IMR-90 (cell line): ENCODE data around the gene OTUD4. TPM values are rescaled to one million over a fixed set of nuclear protein-coding genes. Genes with fewer than 3 reads are reported as not detected.

Experiments used
- ATAC-seq: fragments of 200-7000 bp; cut with Tn5 transposase; 2 replicates; pipeline ENCODE4 v1.9.1; 2020; ENCODE audit warnings: low read depth, mild to moderate bottlenecking, moderate library complexity
- BruUV-seq: library from RNA; stranded (reverse); fragments of 400-500 nt; replicated peaks from 2 replicates; lab custom pipeline; 2021; lab: Mats Ljungman, UMichigan
- CTCF ChIA-PET: fragments of 300-600 bp; formaldehyde crosslinking; extraction: SDS; loops from one replicate; lab custom pipeline; 2021; ENCODE audit warnings: antibody characterized with exemption; lab: Yijun Ruan, JAX
- POLR2A ChIA-PET: fragments of 300-600 bp; sonication (Branson Sonifier 250); formaldehyde crosslinking; loops from one replicate; lab custom pipeline; 2022; ENCODE audit warnings: antibody characterized with exemption; ENCODE audit not compliant: unreplicated experiment; lab: Charles Lee
- DNase-seq: peaks from one replicate; pipeline ENCODE4 v3.0.0; 2013
- H2AFZ ChIP-seq: replicated peaks from 2 replicates; pipeline ENCODE3; 2013; ENCODE audit warnings: low read length, mild to moderate bottlenecking; ENCODE audit not compliant: poor library complexity
- H2AK5ac ChIP-seq: 2 replicates; pipeline ENCODE4 v1.6.1; 2013; ENCODE audit warnings: low read depth, low read length, inconsistent platforms
- H2AK9ac ChIP-seq: replicated peaks from 2 replicates; pipeline ENCODE3; 2013; ENCODE audit warnings: mild to moderate bottlenecking, low read depth, low read length, moderate library complexity; ENCODE audit not compliant: poor library complexity
- H2BK120ac ChIP-seq: 2 replicates; pipeline ENCODE4 v1.6.1; 2013; ENCODE audit warnings: low read depth, low read length, inconsistent platforms
- H2BK15ac ChIP-seq: 3 replicates; pipeline ENCODE4 v1.6.1; 2013; ENCODE audit warnings: low read depth, low read length, inconsistent platforms
- H2BK20ac ChIP-seq: 2 replicates; pipeline ENCODE4 v1.6.1; 2013; ENCODE audit warnings: low read depth, mild to moderate bottlenecking, inconsistent platforms, low read length, moderate library complexity
- H2BK5ac ChIP-seq: 2 replicates; pipeline ENCODE4 v1.6.1; 2013; ENCODE audit warnings: mild to moderate bottlenecking, low read depth, low read length, inconsistent platforms; ENCODE audit not compliant: poor library complexity, severe bottlenecking
- H3K14ac ChIP-seq: replicated peaks from 2 replicates; pipeline ENCODE4 v1.6.1; 2013; ENCODE audit warnings: low read depth, low read length, inconsistent platforms
- H3K18ac ChIP-seq: 2 replicates; pipeline ENCODE4 v1.6.1; 2013; ENCODE audit warnings: low read depth, low read length, control low read depth
- H3K23ac ChIP-seq: 2 replicates; pipeline ENCODE4 v1.6.1; 2013; ENCODE audit warnings: low read depth, low read length, inconsistent platforms
- H3K27ac ChIP-seq: 2 replicates; pipeline ENCODE4 v1.5.1; 2013; ENCODE audit warnings: mild to moderate bottlenecking, control low read depth, low read length; ENCODE audit not compliant: insufficient read depth
- H3K27me3 ChIP-seq: 2 replicates; pipeline ENCODE4 v1.6.1; 2013; ENCODE audit warnings: low read length; ENCODE audit not compliant: control insufficient read depth, insufficient read depth
- H3K36me3 ChIP-seq: 2 replicates; pipeline ENCODE4 v1.6.1; 2013; ENCODE audit warnings: low read length, mixed read lengths; ENCODE audit not compliant: control insufficient read depth, insufficient read depth
- H3K4ac ChIP-seq: 2 replicates; pipeline ENCODE4 v1.6.1; 2013; ENCODE audit warnings: low read depth, low read length, inconsistent platforms
- H3K4me1 ChIP-seq: 2 replicates; pipeline ENCODE4 v1.6.1; 2013; ENCODE audit warnings: low read length, mixed read lengths; ENCODE audit not compliant: control insufficient read depth, insufficient read depth
- H3K4me2 ChIP-seq: 2 replicates; pipeline ENCODE4 v1.6.1; 2013; ENCODE audit warnings: low read depth, mild to moderate bottlenecking, control low read depth, low read length, moderate library complexity
- H3K4me3 ChIP-seq: 2 replicates; pipeline ENCODE4 v1.5.1; 2013; ENCODE audit warnings: low read depth, mild to moderate bottlenecking, control low read depth, low read length, moderate library complexity; ENCODE audit not compliant: insufficient read depth
- H3K56ac ChIP-seq: 2 replicates; pipeline ENCODE4 v1.6.1; 2013; ENCODE audit warnings: low read length, inconsistent platforms; ENCODE audit not compliant: insufficient read depth; ENCODE audit errors: extremely low read depth
- H3K79me1 ChIP-seq, 2 experiments: 2 replicates each; pipeline ENCODE4 v1.6.1; 2013; ENCODE audit warnings: low read length in 2 of 2, inconsistent platforms in 1 of 2, low read depth in 1 of 2
- H3K9ac ChIP-seq: 2 replicates; pipeline ENCODE4 v1.6.1; 2013; ENCODE audit warnings: low read depth, low read length, control low read depth
- H3K9me1 ChIP-seq: 2 replicates; pipeline ENCODE4 v1.6.1; 2013; ENCODE audit warnings: low read length, inconsistent platforms; ENCODE audit not compliant: insufficient read depth
- H3K9me3 ChIP-seq: 2 replicates; pipeline ENCODE4 v1.6.1; 2013; ENCODE audit warnings: low read length; ENCODE audit not compliant: control insufficient read depth, insufficient read depth
- H4K20me1 ChIP-seq: 2 replicates; pipeline ENCODE4 v1.6.1; 2013; ENCODE audit warnings: low read length, inconsistent platforms; ENCODE audit not compliant: insufficient read depth
- H4K5ac ChIP-seq: 2 replicates; pipeline ENCODE4 v1.6.1; 2013; ENCODE audit warnings: mild to moderate bottlenecking, low read depth, low read length, control low read depth
- H4K8ac ChIP-seq, 2 experiments: 2 replicates each; pipeline ENCODE4 v1.6.1; 2013; ENCODE audit warnings: low read depth in 2 of 2, low read length in 2 of 2, control low read depth in 1 of 2, inconsistent platforms in 1 of 2
- H4K91ac ChIP-seq: 2 replicates; pipeline ENCODE4 v1.6.1; 2013; ENCODE audit warnings: low read depth, low read length, inconsistent platforms; ENCODE audit not compliant: insufficient read depth
- BHLHE40 ChIP-seq: fragments of 150-350 bp; IDR thresholded peaks from 2 replicates; pipeline ENCODE4 v1.6.1; 2016; ENCODE audit warnings: mild to moderate bottlenecking, low read depth, low read length
- CEBPB ChIP-seq: IDR thresholded peaks from 2 replicates; pipeline ENCODE4 v1.6.1; 2012; ENCODE audit warnings: low read depth, low read length, improper control_type of control experiment
- CHD1 ChIP-seq: IDR thresholded peaks from 2 replicates; pipeline ENCODE4 v1.6.1; 2012; ENCODE audit warnings: low read depth, low read length, improper control_type of control experiment
- FOS ChIP-seq: fragments of 150-350 bp; IDR thresholded peaks from 2 replicates; pipeline ENCODE4 v1.6.1; 2016; ENCODE audit warnings: low read depth, low read length
- MAFK ChIP-seq: IDR thresholded peaks from 2 replicates; pipeline ENCODE4 v1.6.1; 2012; ENCODE audit warnings: low read depth, low read length, improper control_type of control experiment
- MAZ ChIP-seq: IDR thresholded peaks from 2 replicates; pipeline ENCODE4 v1.6.1; 2012; ENCODE audit warnings: low read depth, mild to moderate bottlenecking, low read length, improper control_type of control experiment, moderate library complexity, borderline replicate concordance
- MXI1 ChIP-seq: IDR thresholded peaks from 2 replicates; pipeline ENCODE4 v1.6.1; 2012; ENCODE audit warnings: low read depth, mild to moderate bottlenecking, low read length, moderate library complexity, borderline replicate concordance
- POLR2A ChIP-seq: IDR thresholded peaks from 2 replicates; pipeline ENCODE4 v1.6.1; 2012; ENCODE audit warnings: mild to moderate bottlenecking, low read depth, low read length
- RAD21 ChIP-seq: IDR thresholded peaks from 2 replicates; pipeline ENCODE4 v1.6.1; 2012; ENCODE audit warnings: low read length, improper control_type of control experiment
- RCOR1 ChIP-seq: IDR thresholded peaks from 2 replicates; pipeline ENCODE4 v1.6.1; 2012; ENCODE audit warnings: mild to moderate bottlenecking, low read length, improper control_type of control experiment; ENCODE audit not compliant: insufficient replicate concordance
- RFX5 ChIP-seq: IDR thresholded peaks from 2 replicates; pipeline ENCODE4 v1.8.0; 2012; ENCODE audit warnings: low read depth, mild to moderate bottlenecking, low read length, moderate library complexity
- WGBS, 2 experiments: methylation state at CpG; one replicate each; pipeline versions ENCODE4 v1.1.5 to v1.1.7; 2013; ENCODE audit warnings: missing lambda C conversion rate in 2 of 2; ENCODE audit not compliant: insufficient read length in 1 of 2; ENCODE audit errors: extremely low coverage in 2 of 2; 5-methylcytosine and 5-hydroxymethylcytosine counted together
- dilution Hi-C: fragments of 300-500 bp; cut with HindIII; formaldehyde crosslinking; loops from one replicate; pipeline ENCODE4 v1.14.3; 2018; ENCODE audit warnings: low sequenced_read_pairs; ENCODE audit not compliant: unreplicated experiment
- in situ Hi-C: fragments of 300-500 bp; cut with MboI; formaldehyde crosslinking; loops from 3 replicates; pipeline ENCODE4 v1.14.3; 2019; ENCODE audit warnings: low sequenced_read_pairs, inconsistent platforms, mixed read lengths
- intact Hi-C: fragments of 100-400 bp; cut with micrococcal nuclease; formaldehyde crosslinking; loops from 2 replicates; pipeline ENCODE4 v1.10.0; 2022
- polyA plus RNA-seq, 3 experiments: library from polyadenylated mRNA; depleted of rRNA; stranded (reverse); fragments of >200 nt; gene quantifications; 2 replicates each; pipeline ENCODE4 v1.2.3, GENCODE V29; 2012; ENCODE audit warnings: low replicate concordance in 1 of 3
- total RNA-seq: library from RNA; depleted of rRNA; stranded (reverse); fragments of >200 nt; gene quantifications from 2 replicates; pipeline ENCODE4 v1.2.3, GENCODE V29; 2012
- TF ChIP-seq, protein P1 (sequence below): fragments of 150-350 bp; IDR thresholded peaks from 2 replicates; pipeline ENCODE4 v1.6.1; 2017; ENCODE audit warnings: mild to moderate bottlenecking, antibody characterized with exemption, low read length, low read depth
- TF ChIP-seq, protein P2 (sequence below): fragments of 150-350 bp; IDR thresholded peaks from 2 replicates; pipeline ENCODE4 v1.6.1; 2016; ENCODE audit warnings: low read depth, mild to moderate bottlenecking, low read length, moderate library complexity, borderline replicate concordance
- TF ChIP-seq, protein P3 (sequence below): conservative IDR thresholded peaks from 2 replicates; pipeline ENCODE4 v1.5.1; 2012; ENCODE audit warnings: mild to moderate bottlenecking, low read depth, low read length, improper control_type of control experiment

The OTUD4 gene
- total and polyA plus RNA-seq, 2 of the 4 experiments (the other 2 are of a cell fraction) = 11.0 to 12.4 TPM

DNA sequence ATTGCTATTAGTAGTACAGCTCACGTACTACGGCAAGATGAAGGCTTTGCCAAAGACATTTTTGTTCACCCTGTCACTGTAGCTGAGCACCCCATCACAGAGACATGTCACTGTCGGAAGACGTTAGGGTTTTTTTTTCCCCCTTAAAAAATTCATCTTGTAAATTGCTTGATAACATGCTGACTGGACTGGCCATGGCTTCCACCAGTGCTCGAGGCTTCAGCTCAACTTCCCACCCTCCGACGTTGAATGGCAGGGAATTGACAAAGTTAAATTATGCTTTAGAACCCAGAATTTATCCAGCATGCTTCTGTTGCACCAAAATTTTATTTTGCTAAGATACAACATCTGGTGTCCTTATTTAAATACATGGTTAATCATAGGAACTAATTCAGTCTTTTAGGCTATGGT lies 707 bp upstream of the OTUD4 start:
- peak overlapping the region; percentile 78 for H3K9ac ChIP-seq
- H3K18ac ChIP-seq = no peak overlapping the region
- H3K4me1 ChIP-seq = no peaks in the 10 kb centered on the region; the same call in 1 of the 2 replicates
- peak overlapping the region; percentile 91 for H3K4me2 ChIP-seq
- H2BK20ac ChIP-seq = no peak overlapping the region
- ChIA-PET CTCF (interaction anchor here (0.6 to 1.3 kb wide), 2 partner anchors 28 to 712 kb away, joined by 3 to 4 read pairs; no protein-coding TSS in a partner anchor), POLR2A (no interaction called here)
- H3K36me3 ChIP-seq = no peaks in the 10 kb centered on the region
- peaks cover 3 to 7% of the 10 kb centered on the region in 2 experiments; a peak in 2 of 4 replicates for H3K79me1 ChIP-seq
- peak overlapping the region; percentile 75 for H2AK5ac ChIP-seq
- peak overlapping the region; percentile 31; the same call in 1 of the 2 replicates for H3K27ac ChIP-seq
- dilution Hi-C loops = no loop called here
- peak overlapping the region; percentile 44 for H3K23ac ChIP-seq
- no peaks in the 10 kb centered on the region; the same call in 1 of the 2 replicates for H3K27me3 ChIP-seq
- ATAC-seq = no peak
- H2BK15ac ChIP-seq = no peak overlapping the region
- in situ Hi-C loops = no loop called here
- H2BK120ac ChIP-seq = no peak overlapping the region
- no peak for DNase-seq
- H4K5ac ChIP-seq = peak overlapping the region; percentile 58
- no peaks in the 10 kb centered on the region for H3K9me3 ChIP-seq
- H2AK9ac ChIP-seq = peak overlapping the region; percentile 88
- peak overlapping the region; percentile 97 for H2AFZ ChIP-seq
- peak overlapping the region; percentile 31; the same call in 1 of the 2 replicates for H3K4ac ChIP-seq
- 0% methylated on average over 3 of the region's 7 CpGs; no CpG with 5 or more reads in 1 of the 2 experiments for WGBS, 2 experiments
- H4K91ac ChIP-seq = peak overlapping the region; percentile 31
- no TSS peak for BruUV-seq
- peak overlapping the region; percentile 59 for H2BK5ac ChIP-seq
- H3K14ac ChIP-seq = peak overlapping the region; percentile 55; the same call in 1 of the 2 replicates
- H4K8ac ChIP-seq = peak overlapping the region; percentile 75 to 87
- H3K4me3 ChIP-seq = peak overlapping the region; percentile 77
- peak overlapping the region; percentile 47 for H3K56ac ChIP-seq
- TF ChIP-seq CHD1 = no peak
- no peak for TF ChIP-seq BHLHE40
- TF ChIP-seq CEBPB = no peak
- no peak for TF ChIP-seq RFX5
- TF ChIP-seq POLR2A = no peak
- no peak for TF ChIP-seq MAFK
- TF ChIP-seq RCOR1 = no peak
- TF ChIP-seq, protein P1, sequence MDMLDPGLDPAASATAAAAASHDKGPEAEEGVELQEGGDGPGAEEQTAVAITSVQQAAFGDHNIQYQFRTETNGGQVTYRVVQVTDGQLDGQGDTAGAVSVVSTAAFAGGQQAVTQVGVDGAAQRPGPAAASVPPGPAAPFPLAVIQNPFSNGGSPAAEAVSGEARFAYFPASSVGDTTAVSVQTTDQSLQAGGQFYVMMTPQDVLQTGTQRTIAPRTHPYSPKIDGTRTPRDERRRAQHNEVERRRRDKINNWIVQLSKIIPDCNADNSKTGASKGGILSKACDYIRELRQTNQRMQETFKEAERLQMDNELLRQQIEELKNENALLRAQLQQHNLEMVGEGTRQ = no peak
- TF ChIP-seq, protein P2, sequence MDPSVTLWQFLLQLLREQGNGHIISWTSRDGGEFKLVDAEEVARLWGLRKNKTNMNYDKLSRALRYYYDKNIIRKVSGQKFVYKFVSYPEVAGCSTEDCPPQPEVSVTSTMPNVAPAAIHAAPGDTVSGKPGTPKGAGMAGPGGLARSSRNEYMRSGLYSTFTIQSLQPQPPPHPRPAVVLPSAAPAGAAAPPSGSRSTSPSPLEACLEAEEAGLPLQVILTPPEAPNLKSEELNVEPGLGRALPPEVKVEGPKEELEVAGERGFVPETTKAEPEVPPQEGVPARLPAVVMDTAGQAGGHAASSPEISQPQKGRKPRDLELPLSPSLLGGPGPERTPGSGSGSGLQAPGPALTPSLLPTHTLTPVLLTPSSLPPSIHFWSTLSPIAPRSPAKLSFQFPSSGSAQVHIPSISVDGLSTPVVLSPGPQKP = no peak
- no peak for TF ChIP-seq MAZ
- TF ChIP-seq, protein P3, sequence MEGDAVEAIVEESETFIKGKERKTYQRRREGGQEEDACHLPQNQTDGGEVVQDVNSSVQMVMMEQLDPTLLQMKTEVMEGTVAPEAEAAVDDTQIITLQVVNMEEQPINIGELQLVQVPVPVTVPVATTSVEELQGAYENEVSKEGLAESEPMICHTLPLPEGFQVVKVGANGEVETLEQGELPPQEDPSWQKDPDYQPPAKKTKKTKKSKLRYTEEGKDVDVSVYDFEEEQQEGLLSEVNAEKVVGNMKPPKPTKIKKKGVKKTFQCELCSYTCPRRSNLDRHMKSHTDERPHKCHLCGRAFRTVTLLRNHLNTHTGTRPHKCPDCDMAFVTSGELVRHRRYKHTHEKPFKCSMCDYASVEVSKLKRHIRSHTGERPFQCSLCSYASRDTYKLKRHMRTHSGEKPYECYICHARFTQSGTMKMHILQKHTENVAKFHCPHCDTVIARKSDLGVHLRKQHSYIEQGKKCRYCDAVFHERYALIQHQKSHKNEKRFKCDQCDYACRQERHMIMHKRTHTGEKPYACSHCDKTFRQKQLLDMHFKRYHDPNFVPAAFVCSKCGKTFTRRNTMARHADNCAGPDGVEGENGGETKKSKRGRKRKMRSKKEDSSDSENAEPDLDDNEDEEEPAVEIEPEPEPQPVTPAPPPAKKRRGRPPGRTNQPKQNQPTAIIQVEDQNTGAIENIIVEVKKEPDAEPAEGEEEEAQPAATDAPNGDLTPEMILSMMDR = no peak
- no peak for TF ChIP-seq FOS
- no peak for TF ChIP-seq RAD21
- TF ChIP-seq MXI1 = no peak
- intact Hi-C loops = loop anchor here (2.0 kb wide), 1 partner anchor 302 kb away; no protein-coding TSS in a partner anchor
- H3K9me1 ChIP-seq = 0 out of 2 replicates have a peak, but pooled peaks cover 3% of the 10 kb centered on the region
- H4K20me1 ChIP-seq = peaks cover 6% of the 10 kb centered on the region; the same call in 1 of the 2 replicates
